Uterus (tissue), 2 donors: ENCODE data around the gene MIAT.

Experiments
- POLR2A ChIP-seq, 2 donors: fragments of 450-650 bp; IDR thresholded peaks; one replicate each; pipeline ENCODE4 v1.6.1; 2016; ENCODE audit warnings: antibody characterized with exemption in 2 of 2, mild to moderate bottlenecking in 1 of 2, moderate library complexity in 1 of 2
- TF ChIP-seq, protein P1 (sequence below), 4 experiments: fragments of 200-600 bp in 2 of 4; fragments of 450-650 bp in 2 of 4; sonication (generic) in 2 of 4; IDR thresholded peaks; one replicate each; pipeline ENCODE4 v1.5.1; 2016 to 2019; ENCODE audit warnings: antibody characterized with exemption in 4 of 4, mild to moderate bottlenecking in 2 of 4, moderate library complexity in 1 of 4

DNA sequence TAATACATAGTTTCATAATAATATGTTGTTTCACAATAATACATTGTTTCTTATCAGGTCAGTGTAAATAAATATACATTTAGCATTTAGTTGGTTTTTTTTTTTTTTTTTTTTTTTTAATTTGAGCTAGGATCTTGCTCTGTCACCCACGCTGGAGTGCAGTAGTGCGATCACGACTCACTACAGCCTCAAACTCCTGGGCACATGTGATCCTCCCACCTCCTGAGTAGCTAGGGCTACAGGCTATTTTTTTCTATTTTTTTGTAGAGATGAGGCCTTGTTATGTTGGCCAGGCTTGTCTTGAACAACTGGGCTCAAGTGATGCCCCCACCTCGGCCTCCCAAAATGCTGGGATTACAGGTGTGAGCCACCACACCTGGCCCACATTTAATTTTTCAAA, 43.5 kb downstream of the MIAT start:
- TF ChIP-seq, protein P1, sequence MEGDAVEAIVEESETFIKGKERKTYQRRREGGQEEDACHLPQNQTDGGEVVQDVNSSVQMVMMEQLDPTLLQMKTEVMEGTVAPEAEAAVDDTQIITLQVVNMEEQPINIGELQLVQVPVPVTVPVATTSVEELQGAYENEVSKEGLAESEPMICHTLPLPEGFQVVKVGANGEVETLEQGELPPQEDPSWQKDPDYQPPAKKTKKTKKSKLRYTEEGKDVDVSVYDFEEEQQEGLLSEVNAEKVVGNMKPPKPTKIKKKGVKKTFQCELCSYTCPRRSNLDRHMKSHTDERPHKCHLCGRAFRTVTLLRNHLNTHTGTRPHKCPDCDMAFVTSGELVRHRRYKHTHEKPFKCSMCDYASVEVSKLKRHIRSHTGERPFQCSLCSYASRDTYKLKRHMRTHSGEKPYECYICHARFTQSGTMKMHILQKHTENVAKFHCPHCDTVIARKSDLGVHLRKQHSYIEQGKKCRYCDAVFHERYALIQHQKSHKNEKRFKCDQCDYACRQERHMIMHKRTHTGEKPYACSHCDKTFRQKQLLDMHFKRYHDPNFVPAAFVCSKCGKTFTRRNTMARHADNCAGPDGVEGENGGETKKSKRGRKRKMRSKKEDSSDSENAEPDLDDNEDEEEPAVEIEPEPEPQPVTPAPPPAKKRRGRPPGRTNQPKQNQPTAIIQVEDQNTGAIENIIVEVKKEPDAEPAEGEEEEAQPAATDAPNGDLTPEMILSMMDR (IDR thresholded peaks at IDR 0.05) = no peak
- no peak for TF ChIP-seq POLR2A (IDR thresholded peaks at IDR 0.05)
